ENCODE measurements around the gene NLRC5. TPM values are rescaled to one million over a fixed set of nuclear protein-coding genes. Genes with fewer than 3 reads are reported as not detected.

NLRC5 gene
- total and polyA plus RNA-seq, 5 donors from 2014 or later, result 75.3 to 842 (median 98.2) TPM

- no peak overlapping the region for H3K27ac ChIP-seq (ENCODE audit: insufficient read depth, low read length, poor library complexity, severe bottlenecking)
Observed at GRCh38 chr16:57024894-57025680, 35.7 kb downstream of the NLRC5 start.

DNA sequence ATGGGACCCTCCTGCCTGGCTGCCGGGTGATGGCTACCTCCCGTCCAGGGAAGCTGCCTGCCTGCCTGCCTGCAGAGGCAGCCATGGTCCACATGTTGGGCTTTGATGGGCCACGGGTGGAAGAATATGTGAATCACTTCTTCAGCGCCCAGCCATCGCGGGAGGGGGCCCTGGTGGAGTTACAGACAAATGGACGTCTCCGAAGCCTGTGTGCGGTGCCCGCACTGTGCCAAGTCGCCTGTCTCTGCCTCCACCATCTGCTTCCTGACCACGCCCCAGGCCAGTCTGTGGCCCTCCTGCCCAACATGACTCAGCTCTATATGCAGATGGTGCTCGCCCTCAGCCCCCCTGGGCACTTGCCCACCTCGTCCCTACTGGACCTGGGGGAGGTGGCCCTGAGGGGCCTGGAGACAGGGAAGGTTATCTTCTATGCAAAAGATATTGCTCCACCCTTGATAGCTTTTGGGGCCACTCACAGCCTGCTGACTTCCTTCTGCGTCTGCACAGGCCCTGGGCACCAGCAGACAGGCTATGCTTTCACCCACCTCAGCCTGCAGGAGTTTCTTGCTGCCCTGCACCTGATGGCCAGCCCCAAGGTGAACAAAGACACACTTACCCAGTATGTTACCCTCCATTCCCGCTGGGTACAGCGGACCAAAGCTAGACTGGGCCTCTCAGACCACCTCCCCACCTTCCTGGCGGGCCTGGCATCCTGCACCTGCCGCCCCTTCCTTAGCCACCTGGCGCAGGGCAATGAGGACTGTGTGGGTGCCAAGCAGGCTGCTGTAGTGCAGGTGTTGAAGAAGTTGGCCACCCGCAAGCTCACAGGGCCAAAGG, 36.8 kb downstream of the NLRC5 start:
- peaks cover 80% of the 10 kb centered on the region for H3K36me3 ChIP-seq (ENCODE audit: control insufficient read depth, insufficient read depth, low read length)
- peaks cover 52% of the 10 kb centered on the region for H3K36me3 Mint-ChIP-seq

More at GRCh38 chr16:57024894-57025680, 35.7 kb downstream of the NLRC5 start:
- Histone ChIP-seq H3K4me3 (ENCODE audit: low read depth, low read length) (no peak overlapping the region), H3K27me3 (ENCODE audit: control insufficient read depth, insufficient read depth, low read length) (no peaks in the 10 kb centered on the region), H3K4me1 (ENCODE audit: control insufficient read depth, insufficient read depth, low read length, poor library complexity, severe bottlenecking) (peaks cover 66% of the 10 kb centered on the region), H3K36me3 (ENCODE audit: control insufficient read depth, insufficient read depth, low read length) (peaks cover 82% of the 10 kb centered on the region), H3K9me3 (ENCODE audit: control insufficient read depth in 2 of 2, low read length in 2 of 2) (no peaks in the 10 kb centered on the region)
- H3K4me1 Mint-ChIP-seq, result peaks cover 8 to 93% (median 52%) of the 10 kb centered on the region in 4 donors
- H3K4me3 Mint-ChIP-seq, result peak overlapping the region in 2 of 4 donors; percentile 21 to 38
- ATAC-seq (ENCODE audit: low read depth in 2 of 2) (no peak), DNase-seq (no peak)
- H3K9me3 Mint-ChIP-seq, result no peaks in the 10 kb centered on the region
- H3K36me3 Mint-ChIP-seq, result peaks cover 53% of the 10 kb centered on the region
- peak overlapping the region; percentile 75 to 95 (median 92) for H3K27ac Mint-ChIP-seq
- H3K27me3 Mint-ChIP-seq, result no peaks in the 10 kb centered on the region

GRCh38 chr16:57026778-57027062, 37.4 kb downstream of the NLRC5 start:
- H3K36me3 ChIP-seq (ENCODE audit: control insufficient read depth, insufficient read depth, low read length), result peaks cover 80% of the 10 kb centered on the region
- no peak overlapping the region for H3K27ac ChIP-seq (ENCODE audit: insufficient read depth, low read length, poor library complexity, severe bottlenecking)
- H3K4me3 Mint-ChIP-seq, result peak overlapping the region in 2 of 4 donors; percentile 3 to 33
- peaks cover 52% of the 10 kb centered on the region for H3K36me3 Mint-ChIP-seq
- no peaks in the 10 kb centered on the region for H3K9me3 Mint-ChIP-seq
- no peak overlapping the region for H3K4me3 ChIP-seq (ENCODE audit: low read depth, low read length)
- H3K27ac Mint-ChIP-seq, result peak overlapping the region; percentile 72 to 90 (median 89)
- no peak for DNase-seq
- peaks cover 8 to 89% (median 49%) of the 10 kb centered on the region in 4 donors for H3K4me1 Mint-ChIP-seq
- H3K4me1 ChIP-seq (ENCODE audit: control insufficient read depth, insufficient read depth, low read length, poor library complexity, severe bottlenecking), result peaks cover 60% of the 10 kb centered on the region
- ATAC-seq (ENCODE audit: low read depth in 2 of 2), result no peak
- no peaks in the 10 kb centered on the region for H3K9me3 ChIP-seq (ENCODE audit: control insufficient read depth in 2 of 2, low read length in 2 of 2)
- no peaks in the 10 kb centered on the region for H3K27me3 ChIP-seq (ENCODE audit: control insufficient read depth, insufficient read depth, low read length)
- no peaks in the 10 kb centered on the region for H3K27me3 Mint-ChIP-seq

More for the DNA sequence above, 36.8 kb downstream of the NLRC5 start:
- Histone ChIP-seq H3K4me3 (ENCODE audit: low read depth, low read length) (no peak overlapping the region), H3K4me1 (ENCODE audit: control insufficient read depth, insufficient read depth, low read length, poor library complexity, severe bottlenecking) (peaks cover 66% of the 10 kb centered on the region), H3K27ac (ENCODE audit: insufficient read depth, low read length, poor library complexity, severe bottlenecking) (no peak overlapping the region), H3K9me3 (ENCODE audit: control insufficient read depth in 2 of 2, low read length in 2 of 2) (no peaks in the 10 kb centered on the region), H3K27me3 (ENCODE audit: control insufficient read depth, insufficient read depth, low read length) (no peaks in the 10 kb centered on the region)
- DNase-seq (no peak), ATAC-seq (ENCODE audit: low read depth in 2 of 2) (no peak)
- H3K4me1 Mint-ChIP-seq, result peaks cover 8 to 89% (median 49%) of the 10 kb centered on the region in 4 donors
- no peaks in the 10 kb centered on the region for H3K9me3 Mint-ChIP-seq
- H3K27ac Mint-ChIP-seq, result peak overlapping the region; percentile 72 to 94 (median 90)
- H3K27me3 Mint-ChIP-seq, result no peaks in the 10 kb centered on the region
- peak overlapping the region in 3 of 4 donors; percentile 3 to 33 (median 24) for H3K4me3 Mint-ChIP-seq

DNA sequence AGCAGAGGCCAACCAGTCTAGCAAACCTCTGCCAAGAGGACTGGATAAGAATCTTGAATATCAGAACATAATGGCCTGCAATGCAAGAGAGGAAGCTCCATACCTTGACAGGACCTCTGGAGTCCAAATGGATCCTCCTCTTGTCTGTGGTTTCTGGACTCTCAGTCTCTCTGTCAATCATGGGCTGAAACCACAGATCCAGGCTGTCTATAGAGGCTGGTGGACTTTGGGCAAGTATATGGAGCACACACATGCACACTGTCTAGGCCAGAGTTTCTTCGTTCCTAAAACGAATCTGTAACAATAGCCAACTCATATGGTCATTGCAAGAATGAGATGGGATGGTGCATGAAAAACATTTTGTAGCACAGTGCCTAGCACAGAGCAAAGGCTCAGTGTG, 37.7 kb downstream of the NLRC5 start:
- Histone ChIP-seq H3K36me3 (ENCODE audit: control insufficient read depth, insufficient read depth, low read length) (peaks cover 80% of the 10 kb centered on the region), H3K9me3 (ENCODE audit: control insufficient read depth in 2 of 2, low read length in 2 of 2) (no peaks in the 10 kb centered on the region), H3K27me3 (ENCODE audit: control insufficient read depth, insufficient read depth, low read length) (no peaks in the 10 kb centered on the region), H3K4me1 (ENCODE audit: control insufficient read depth, insufficient read depth, low read length, poor library complexity, severe bottlenecking) (peaks cover 57% of the 10 kb centered on the region), H3K27ac (ENCODE audit: insufficient read depth, low read length, poor library complexity, severe bottlenecking) (no peak overlapping the region), H3K4me3 (ENCODE audit: low read depth, low read length) (no peak overlapping the region)
- Mint-ChIP-seq H3K27ac (peak overlapping the region; percentile 72 to 90 (median 89)), H3K4me1 (peaks cover 8 to 89% (median 47%) of the 10 kb centered on the region in 4 donors), H3K9me3 (no peaks in the 10 kb centered on the region), H3K36me3 (peaks cover 52% of the 10 kb centered on the region), H3K27me3 (no peaks in the 10 kb centered on the region), H3K4me3 (peak overlapping the region in 2 of 4 donors; percentile 3)
- DNase-seq (no peak), ATAC-seq (ENCODE audit: low read depth in 2 of 2) (no peak)

- no peaks in the 10 kb centered on the region for H3K27me3 Mint-ChIP-seq
- H3K4me3 Mint-ChIP-seq, result peak overlapping the region in 2 of 4 donors; percentile 35 to 54
- H3K27ac Mint-ChIP-seq, result peak overlapping the region; percentile 45 to 72 (median 71)
- H3K27ac ChIP-seq (ENCODE audit: insufficient read depth, low read length, poor library complexity, severe bottlenecking), result no peak overlapping the region
- DNase-seq, result no peak
- no peaks in the 10 kb centered on the region for H3K27me3 ChIP-seq (ENCODE audit: control insufficient read depth, insufficient read depth, low read length)
- no peak for ATAC-seq (ENCODE audit: low read depth in 2 of 2)
- H3K4me1 ChIP-seq (ENCODE audit: control insufficient read depth, insufficient read depth, low read length, poor library complexity, severe bottlenecking), result peaks cover 47% of the 10 kb centered on the region
- no peaks in the 10 kb centered on the region for H3K9me3 Mint-ChIP-seq
- H3K36me3 ChIP-seq (ENCODE audit: control insufficient read depth, insufficient read depth, low read length), result peaks cover 81% of the 10 kb centered on the region
- H3K4me3 ChIP-seq (ENCODE audit: low read depth, low read length), result no peak overlapping the region
- peaks cover 44% of the 10 kb centered on the region for H3K36me3 Mint-ChIP-seq
- H3K4me1 Mint-ChIP-seq, result peaks cover 6 to 84% (median 37%) of the 10 kb centered on the region in 4 donors
- no peaks in the 10 kb centered on the region for H3K9me3 ChIP-seq (ENCODE audit: control insufficient read depth in 2 of 2, low read length in 2 of 2)
Observed at GRCh38 chr16:57028086-57028485, 38.7 kb downstream of the NLRC5 start.

DNA sequence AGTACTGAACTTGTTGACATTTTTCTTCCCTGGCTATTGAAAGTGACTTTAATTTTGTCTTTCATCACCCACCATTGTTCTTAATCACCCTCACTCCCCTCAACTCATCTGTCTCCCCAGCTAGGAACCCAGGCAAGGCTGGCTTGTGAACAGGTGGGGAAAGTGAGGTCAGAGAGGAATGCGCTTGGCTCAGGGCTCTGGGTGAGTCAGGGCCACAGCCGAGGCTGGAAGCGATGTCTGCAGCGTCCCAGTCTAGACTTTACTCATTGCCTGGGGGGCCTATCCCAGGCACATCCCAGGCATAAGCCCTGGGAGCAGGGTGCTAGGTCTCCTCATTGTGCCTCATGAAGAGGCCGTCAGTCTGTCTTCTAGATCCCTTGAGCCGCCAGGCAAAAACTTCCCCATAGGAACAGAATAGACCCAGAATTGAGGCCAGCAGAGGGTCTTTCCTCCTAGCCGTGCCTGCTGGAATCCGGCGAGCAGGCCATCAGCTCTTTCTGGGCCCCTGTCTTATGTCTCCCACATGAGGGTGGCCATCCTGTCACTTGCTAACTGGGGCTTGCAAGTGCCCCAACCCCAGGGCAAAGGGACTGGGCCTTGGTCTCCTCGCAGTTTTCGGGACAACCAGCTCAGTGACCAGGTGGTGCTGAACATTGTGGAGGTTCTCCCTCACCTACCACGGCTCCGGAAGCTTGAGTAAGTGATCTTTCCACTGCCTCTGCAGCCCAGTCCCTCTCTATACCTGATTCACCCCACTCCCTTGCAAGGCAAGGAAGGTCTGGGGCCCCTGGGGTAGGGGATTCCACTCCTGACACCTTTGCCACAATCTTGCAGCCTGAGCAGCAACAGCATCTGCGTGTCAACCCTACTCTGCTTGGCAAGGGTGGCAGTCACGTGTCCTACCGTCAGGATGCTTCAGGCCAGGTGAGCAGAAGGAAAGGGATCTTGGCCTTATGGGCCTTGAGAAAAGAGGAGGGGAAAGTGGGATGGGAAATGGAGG, 40.1 kb downstream of the NLRC5 start:
- no peaks in the 10 kb centered on the region for H3K27me3 Mint-ChIP-seq
- H3K4me3 ChIP-seq (ENCODE audit: low read depth, low read length), result no peak overlapping the region
- H3K4me1 ChIP-seq (ENCODE audit: control insufficient read depth, insufficient read depth, low read length, poor library complexity, severe bottlenecking), result peaks cover 36% of the 10 kb centered on the region
- peaks cover 48% of the 10 kb centered on the region for H3K36me3 Mint-ChIP-seq
- peaks cover 0 to 77% (median 27%) of the 10 kb centered on the region in 4 donors for H3K4me1 Mint-ChIP-seq
- H3K9me3 Mint-ChIP-seq, result no peaks in the 10 kb centered on the region
- no peaks in the 10 kb centered on the region for H3K27me3 ChIP-seq (ENCODE audit: control insufficient read depth, insufficient read depth, low read length)
- DNase-seq (no peak), ATAC-seq (ENCODE audit: low read depth in 2 of 2) (no peak)
- H3K27ac ChIP-seq (ENCODE audit: insufficient read depth, low read length, poor library complexity, severe bottlenecking), result no peak overlapping the region
- H3K27ac Mint-ChIP-seq, result peak overlapping the region; percentile 42 to 79 (median 72)
- no peak overlapping the region for H3K4me3 Mint-ChIP-seq
- no peaks in the 10 kb centered on the region for H3K9me3 ChIP-seq (ENCODE audit: control insufficient read depth in 2 of 2, low read length in 2 of 2)
- H3K36me3 ChIP-seq (ENCODE audit: control insufficient read depth, insufficient read depth, low read length), result peaks cover 83% of the 10 kb centered on the region

- ATAC-seq (ENCODE audit: low read depth in 2 of 2) (no peak), DNase-seq (no peak)
- Mint-ChIP-seq H3K27ac (peak overlapping the region in 2 of 3 donors; percentile 49 to 79), H3K4me1 (peaks cover under 1 to 75% (median 28%) of the 10 kb centered on the region in 4 donors), H3K36me3 (peaks cover 51% of the 10 kb centered on the region), H3K27me3 (no peaks in the 10 kb centered on the region), H3K9me3 (no peaks in the 10 kb centered on the region), H3K4me3 (no peak overlapping the region)
- H3K4me1 ChIP-seq (ENCODE audit: control insufficient read depth, insufficient read depth, low read length, poor library complexity, severe bottlenecking), result peaks cover 33% of the 10 kb centered on the region
- no peaks in the 10 kb centered on the region for H3K9me3 ChIP-seq (ENCODE audit: control insufficient read depth in 2 of 2, low read length in 2 of 2)
- peaks cover 85% of the 10 kb centered on the region for H3K36me3 ChIP-seq (ENCODE audit: control insufficient read depth, insufficient read depth, low read length)
- no peak overlapping the region for H3K4me3 ChIP-seq (ENCODE audit: low read depth, low read length)
- H3K27ac ChIP-seq (ENCODE audit: insufficient read depth, low read length, poor library complexity, severe bottlenecking), result no peak overlapping the region
- no peaks in the 10 kb centered on the region for H3K27me3 ChIP-seq (ENCODE audit: control insufficient read depth, insufficient read depth, low read length)
Observed at GRCh38 chr16:57030346-57030902, 41.1 kb downstream of the NLRC5 start.
